ENCODE data around the gene PRKG1. TPM values are rescaled to one million over a fixed set of nuclear protein-coding genes. Genes with fewer than 3 reads are reported as not detected.

The PRKG1 gene
- total RNA-seq, 1 experiment from 2014 or later: 16.5 TPM

DNA sequence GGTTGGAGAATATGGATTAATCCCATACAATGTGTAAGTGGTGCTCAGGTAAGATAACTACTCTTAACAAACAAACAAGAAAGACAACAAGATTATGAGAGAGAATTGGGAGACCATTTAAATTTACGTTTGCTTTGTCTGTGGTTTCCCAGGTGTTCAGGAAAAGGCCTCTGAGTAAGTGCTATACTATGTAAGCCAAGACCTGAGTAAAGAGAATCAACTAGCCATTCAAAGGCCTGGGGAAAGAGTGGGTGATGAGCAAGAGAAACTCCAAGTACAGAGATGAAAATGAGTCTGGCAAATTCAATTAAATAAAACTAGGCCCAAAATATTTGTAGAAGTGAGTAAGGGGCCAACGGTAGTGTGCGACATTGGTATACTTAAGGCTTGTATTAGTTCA lies 615.2 kb downstream of the PRKG1 start:
- peaks cover 20% of the 10 kb centered on the region for H3K9me3 Mint-ChIP-seq
- CTCF ChIA-PET: no interaction called here
- peaks cover 8% of the 10 kb centered on the region for H3K36me3 Mint-ChIP-seq
- DNase-seq (ENCODE audit: low spot score) (no peak), ATAC-seq (no peak)
- POLR2A ChIA-PET: no interaction called here
- TF ChIP-seq HMGA2 (CRISPR knock-in tag; IDR thresholded peaks at IDR 0.05) (no peak), NR2C2 (CRISPR knock-in tag; IDR thresholded peaks at IDR 0.05) (no peak), MXD4 (CRISPR knock-in tag; IDR thresholded peaks at IDR 0.05; ENCODE audit: borderline replicate concordance) (no peak), ZNF263 (CRISPR knock-in tag; IDR thresholded peaks at IDR 0.05; ENCODE audit: low read depth) (no peak), CREM (CRISPR knock-in tag; IDR thresholded peaks at IDR 0.05) (no peak), EMX1 (CRISPR knock-in tag; IDR thresholded peaks at IDR 0.05) (no peak), KAT7 (CRISPR knock-in tag; IDR thresholded peaks at IDR 0.05; ENCODE audit: borderline replicate concordance) (no peak), ZNF416 (CRISPR knock-in tag; IDR thresholded peaks at IDR 0.05) (no peak), PRRX2 (CRISPR knock-in tag; IDR thresholded peaks at IDR 0.05) (no peak), NR3C1 (CRISPR knock-in tag; conservative IDR thresholded peaks at IDR 0.05; ENCODE audit: low read depth) (no peak), CREB1 (CRISPR knock-in tag; IDR thresholded peaks at IDR 0.05) (no peak)
- TF ChIP-seq, protein P1, sequence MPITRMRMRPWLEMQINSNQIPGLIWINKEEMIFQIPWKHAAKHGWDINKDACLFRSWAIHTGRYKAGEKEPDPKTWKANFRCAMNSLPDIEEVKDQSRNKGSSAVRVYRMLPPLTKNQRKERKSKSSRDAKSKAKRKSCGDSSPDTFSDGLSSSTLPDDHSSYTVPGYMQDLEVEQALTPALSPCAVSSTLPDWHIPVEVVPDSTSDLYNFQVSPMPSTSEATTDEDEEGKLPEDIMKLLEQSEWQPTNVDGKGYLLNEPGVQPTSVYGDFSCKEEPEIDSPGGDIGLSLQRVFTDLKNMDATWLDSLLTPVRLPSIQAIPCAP (CRISPR knock-in tag; IDR thresholded peaks at IDR 0.05): no peak
- TF ChIP-seq, protein P2, sequence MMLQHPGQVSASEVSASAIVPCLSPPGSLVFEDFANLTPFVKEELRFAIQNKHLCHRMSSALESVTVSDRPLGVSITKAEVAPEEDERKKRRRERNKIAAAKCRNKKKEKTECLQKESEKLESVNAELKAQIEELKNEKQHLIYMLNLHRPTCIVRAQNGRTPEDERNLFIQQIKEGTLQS (CRISPR knock-in tag; conservative IDR thresholded peaks at IDR 0.05): no peak
- TF ChIP-seq, protein P3, sequence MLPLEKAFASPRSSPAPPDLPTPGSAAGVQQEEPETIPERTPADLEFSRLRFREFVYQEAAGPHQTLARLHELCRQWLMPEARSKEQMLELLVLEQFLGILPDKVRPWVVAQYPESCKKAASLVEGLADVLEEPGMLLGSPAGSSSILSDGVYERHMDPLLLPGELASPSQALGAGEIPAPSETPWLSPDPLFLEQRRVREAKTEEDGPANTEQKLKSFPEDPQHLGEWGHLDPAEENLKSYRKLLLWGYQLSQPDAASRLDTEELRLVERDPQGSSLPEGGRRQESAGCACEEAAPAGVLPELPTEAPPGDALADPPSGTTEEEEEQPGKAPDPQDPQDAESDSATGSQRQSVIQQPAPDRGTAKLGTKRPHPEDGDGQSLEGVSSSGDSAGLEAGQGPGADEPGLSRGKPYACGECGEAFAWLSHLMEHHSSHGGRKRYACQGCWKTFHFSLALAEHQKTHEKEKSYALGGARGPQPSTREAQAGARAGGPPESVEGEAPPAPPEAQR (CRISPR knock-in tag; IDR thresholded peaks at IDR 0.05): no peak
- TF ChIP-seq, protein P4, sequence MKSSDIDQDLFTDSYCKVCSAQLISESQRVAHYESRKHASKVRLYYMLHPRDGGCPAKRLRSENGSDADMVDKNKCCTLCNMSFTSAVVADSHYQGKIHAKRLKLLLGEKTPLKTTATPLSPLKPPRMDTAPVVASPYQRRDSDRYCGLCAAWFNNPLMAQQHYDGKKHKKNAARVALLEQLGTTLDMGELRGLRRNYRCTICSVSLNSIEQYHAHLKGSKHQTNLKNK (CRISPR knock-in tag; IDR thresholded peaks at IDR 0.05): no peak
- TF ChIP-seq, protein P5, sequence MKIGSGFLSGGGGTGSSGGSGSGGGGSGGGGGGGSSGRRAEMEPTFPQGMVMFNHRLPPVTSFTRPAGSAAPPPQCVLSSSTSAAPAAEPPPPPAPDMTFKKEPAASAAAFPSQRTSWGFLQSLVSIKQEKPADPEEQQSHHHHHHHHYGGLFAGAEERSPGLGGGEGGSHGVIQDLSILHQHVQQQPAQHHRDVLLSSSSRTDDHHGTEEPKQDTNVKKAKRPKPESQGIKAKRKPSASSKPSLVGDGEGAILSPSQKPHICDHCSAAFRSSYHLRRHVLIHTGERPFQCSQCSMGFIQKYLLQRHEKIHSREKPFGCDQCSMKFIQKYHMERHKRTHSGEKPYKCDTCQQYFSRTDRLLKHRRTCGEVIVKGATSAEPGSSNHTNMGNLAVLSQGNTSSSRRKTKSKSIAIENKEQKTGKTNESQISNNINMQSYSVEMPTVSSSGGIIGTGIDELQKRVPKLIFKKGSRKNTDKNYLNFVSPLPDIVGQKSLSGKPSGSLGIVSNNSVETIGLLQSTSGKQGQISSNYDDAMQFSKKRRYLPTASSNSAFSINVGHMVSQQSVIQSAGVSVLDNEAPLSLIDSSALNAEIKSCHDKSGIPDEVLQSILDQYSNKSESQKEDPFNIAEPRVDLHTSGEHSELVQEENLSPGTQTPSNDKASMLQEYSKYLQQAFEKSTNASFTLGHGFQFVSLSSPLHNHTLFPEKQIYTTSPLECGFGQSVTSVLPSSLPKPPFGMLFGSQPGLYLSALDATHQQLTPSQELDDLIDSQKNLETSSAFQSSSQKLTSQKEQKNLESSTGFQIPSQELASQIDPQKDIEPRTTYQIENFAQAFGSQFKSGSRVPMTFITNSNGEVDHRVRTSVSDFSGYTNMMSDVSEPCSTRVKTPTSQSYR (CRISPR knock-in tag; IDR thresholded peaks at IDR 0.05): no peak
- TF ChIP-seq, protein P6, sequence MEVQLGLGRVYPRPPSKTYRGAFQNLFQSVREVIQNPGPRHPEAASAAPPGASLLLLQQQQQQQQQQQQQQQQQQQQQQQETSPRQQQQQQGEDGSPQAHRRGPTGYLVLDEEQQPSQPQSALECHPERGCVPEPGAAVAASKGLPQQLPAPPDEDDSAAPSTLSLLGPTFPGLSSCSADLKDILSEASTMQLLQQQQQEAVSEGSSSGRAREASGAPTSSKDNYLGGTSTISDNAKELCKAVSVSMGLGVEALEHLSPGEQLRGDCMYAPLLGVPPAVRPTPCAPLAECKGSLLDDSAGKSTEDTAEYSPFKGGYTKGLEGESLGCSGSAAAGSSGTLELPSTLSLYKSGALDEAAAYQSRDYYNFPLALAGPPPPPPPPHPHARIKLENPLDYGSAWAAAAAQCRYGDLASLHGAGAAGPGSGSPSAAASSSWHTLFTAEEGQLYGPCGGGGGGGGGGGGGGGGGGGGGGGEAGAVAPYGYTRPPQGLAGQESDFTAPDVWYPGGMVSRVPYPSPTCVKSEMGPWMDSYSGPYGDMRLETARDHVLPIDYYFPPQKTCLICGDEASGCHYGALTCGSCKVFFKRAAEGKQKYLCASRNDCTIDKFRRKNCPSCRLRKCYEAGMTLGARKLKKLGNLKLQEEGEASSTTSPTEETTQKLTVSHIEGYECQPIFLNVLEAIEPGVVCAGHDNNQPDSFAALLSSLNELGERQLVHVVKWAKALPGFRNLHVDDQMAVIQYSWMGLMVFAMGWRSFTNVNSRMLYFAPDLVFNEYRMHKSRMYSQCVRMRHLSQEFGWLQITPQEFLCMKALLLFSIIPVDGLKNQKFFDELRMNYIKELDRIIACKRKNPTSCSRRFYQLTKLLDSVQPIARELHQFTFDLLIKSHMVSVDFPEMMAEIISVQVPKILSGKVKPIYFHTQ (CRISPR knock-in tag; IDR thresholded peaks at IDR 0.05): no peak
- TF ChIP-seq, protein P7, sequence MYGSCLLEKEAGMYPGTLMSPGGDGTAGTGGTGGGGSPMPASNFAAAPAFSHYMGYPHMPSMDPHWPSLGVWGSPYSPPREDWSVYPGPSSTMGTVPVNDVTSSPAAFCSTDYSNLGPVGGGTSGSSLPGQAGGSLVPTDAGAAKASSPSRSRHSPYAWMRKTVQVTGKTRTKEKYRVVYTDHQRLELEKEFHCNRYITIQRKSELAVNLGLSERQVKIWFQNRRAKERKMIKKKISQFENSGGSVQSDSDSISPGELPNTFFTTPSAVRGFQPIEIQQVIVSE (CRISPR knock-in tag; IDR thresholded peaks at IDR 0.05; ENCODE audit: borderline replicate concordance): no peak
- no peak overlapping the region for H3K27ac Mint-ChIP-seq
- H3K4me3 Mint-ChIP-seq: no peak overlapping the region
- no peaks in the 10 kb centered on the region for H3K27me3 Mint-ChIP-seq (ENCODE audit: low read depth)
- H3K4me1 Mint-ChIP-seq: peaks cover 5% of the 10 kb centered on the region

Measured in WTC11 (cell line).